Loucy (cell line): ENCODE results near the gene ABHD12B.
"Not testable (repeated sequence)": the region's sequence is repeated elsewhere in the genome, so short reads cannot be mapped to it uniquely, and the experiment has no call there.

Experiments used
- H2AFZ ChIP-seq: fragments of 200-600 bp; sonication (generic); 2 replicates; pipeline ENCODE4 v1.6.0; 2016; ENCODE audit warnings: antibody characterized with exemption, mild to moderate bottlenecking, low read length, moderate library complexity
- H3F3A ChIP-seq: fragments of 200-600 bp; 2 replicates; pipeline ENCODE4 v1.6.0; 2016; ENCODE audit warnings: antibody characterized with exemption, low read depth, mild to moderate bottlenecking
- H3K27me3 ChIP-seq: fragments of 200-600 bp; sonication (generic); 2 replicates; pipeline ENCODE4 v1.6.1; 2014; ENCODE audit warnings: low read length, mild to moderate bottlenecking; ENCODE audit not compliant: insufficient read depth, poor library complexity, severe bottlenecking
- H3K36me3 ChIP-seq: fragments of 200-600 bp; sonication (generic); 2 replicates; pipeline ENCODE4 v1.6.1; 2016; ENCODE audit warnings: low read length; ENCODE audit not compliant: insufficient read depth
- H3K4me1 ChIP-seq: fragments of 200-600 bp; sonication (generic); 2 replicates; pipeline ENCODE4 v1.5.1; 2014; ENCODE audit warnings: low read length, mild to moderate bottlenecking; ENCODE audit not compliant: insufficient read depth, poor library complexity, severe bottlenecking
- H3K4me2 ChIP-seq: fragments of 200-600 bp; sonication (generic); 2 replicates; pipeline ENCODE4 v1.6.0; 2014; ENCODE audit warnings: antibody characterized with exemption, low read length, low read depth, mild to moderate bottlenecking; ENCODE audit not compliant: poor library complexity, severe bottlenecking
- H3K4me3 ChIP-seq: fragments of 200-600 bp; sonication (generic); 2 replicates; pipeline ENCODE4 v1.5.1; 2014; ENCODE audit warnings: low read length, mild to moderate bottlenecking, mixed read lengths; ENCODE audit not compliant: poor library complexity, severe bottlenecking
- H3K79me2 ChIP-seq: fragments of 200-600 bp; sonication (generic); 2 replicates; pipeline ENCODE4 v1.6.1; 2014; ENCODE audit warnings: low read length; ENCODE audit not compliant: insufficient read depth
- H3K9ac ChIP-seq: fragments of 200-600 bp; sonication (generic); 2 replicates; pipeline ENCODE4 v1.6.0; 2014; ENCODE audit warnings: mild to moderate bottlenecking, low read depth, low read length, moderate library complexity; ENCODE audit not compliant: poor library complexity, severe bottlenecking
- H3K9me2 ChIP-seq: fragments of 200-600 bp; sonication (generic); replicated peaks from 2 replicates; pipeline ENCODE4 v1.6.1; 2016; ENCODE audit warnings: low read depth, low read length, mixed read lengths
- H3K9me3 ChIP-seq: fragments of 200-600 bp; sonication (generic); 2 replicates; pipeline ENCODE4 v1.6.1; 2014; ENCODE audit warnings: mild to moderate bottlenecking, antibody characterized with exemption, low read length, low read depth; ENCODE audit not compliant: insufficient read depth
- H4K20me1 ChIP-seq: fragments of 200-600 bp; sonication (generic); 2 replicates; pipeline ENCODE4 v1.6.0; 2014; ENCODE audit warnings: antibody characterized with exemption, low read length, mild to moderate bottlenecking; ENCODE audit not compliant: insufficient read depth, poor library complexity, severe bottlenecking
- EZH2phosphoT487 ChIP-seq: fragments of 200-600 bp; IDR thresholded peaks from 2 replicates; pipeline ENCODE4 v1.6.1; 2018; ENCODE audit warnings: antibody characterized with exemption, mild to moderate bottlenecking, moderate library complexity, borderline replicate concordance
- TF ChIP-seq, protein P1 (sequence below): fragments of 200-600 bp; sonication (generic); conservative IDR thresholded peaks from 2 replicates; pipeline ENCODE4 v1.5.1; 2014; ENCODE audit warnings: mild to moderate bottlenecking, antibody characterized with exemption, low read length

ABHD12B gene

DNA sequence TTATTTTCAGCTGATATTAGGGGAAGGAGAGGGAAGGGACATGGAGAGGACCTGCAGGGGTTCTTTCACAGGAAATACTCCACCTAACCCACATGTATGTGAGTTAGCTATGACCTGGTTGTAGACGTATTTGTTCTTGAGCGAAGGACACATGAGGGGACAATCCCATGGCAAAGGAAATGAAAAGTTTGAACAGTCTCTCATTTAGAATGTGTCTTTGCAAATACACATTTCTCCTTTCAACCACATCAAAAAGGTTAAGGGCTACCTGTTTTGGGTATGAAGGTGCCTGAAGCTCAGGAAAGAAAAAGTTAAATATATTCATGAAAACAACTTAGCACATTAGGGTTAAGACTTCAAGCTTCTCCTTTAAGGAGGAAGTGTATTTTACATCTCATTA lies 65.0 kb downstream of the ABHD12B start:
- H3F3A ChIP-seq, result no peaks in the 10 kb centered on the region

DNA sequence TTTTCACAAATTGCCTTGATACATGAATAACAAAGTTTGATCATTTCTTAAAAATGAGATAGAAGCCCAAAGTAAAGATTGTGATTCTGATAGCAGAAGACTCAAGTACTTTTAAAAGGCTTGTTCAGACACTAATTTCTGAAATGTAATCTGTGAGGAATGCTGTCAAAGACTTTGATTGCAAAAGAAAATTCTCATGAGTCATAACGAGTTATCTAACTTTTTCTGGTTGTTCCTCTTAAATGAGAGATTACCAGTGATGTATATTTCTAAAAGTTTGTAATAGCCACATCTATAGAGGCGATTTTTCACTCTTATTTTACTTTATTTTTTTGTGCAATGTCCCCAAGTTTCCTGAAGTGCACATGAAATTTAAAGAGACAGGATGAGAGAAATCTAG lies 65.5 kb downstream of the ABHD12B start:
- no peaks in the 10 kb centered on the region for H3F3A ChIP-seq
- no peaks in the 10 kb centered on the region for H3K27me3 ChIP-seq
- H3K9me2 ChIP-seq, result no peaks in the 10 kb centered on the region
- H3K79me2 ChIP-seq, result no peaks in the 10 kb centered on the region; the same call in 1 of the 2 replicates
- peak overlapping the region; percentile 27 for H3K4me2 ChIP-seq
- H4K20me1 ChIP-seq, result no peaks in the 10 kb centered on the region
- H3K9me3 ChIP-seq, result no peaks in the 10 kb centered on the region
- no peak for TF ChIP-seq EZH2phosphoT487
- H3K4me3 ChIP-seq, result no peak overlapping the region
- no peaks in the 10 kb centered on the region; the same call in 1 of the 2 replicates for H3K36me3 ChIP-seq
- no peak overlapping the region for H2AFZ ChIP-seq
- H3K9ac ChIP-seq, result no peak overlapping the region
- peaks cover 35% of the 10 kb centered on the region for H3K4me1 ChIP-seq

More for the DNA sequence above, 65.0 kb downstream of the ABHD12B start:
- no peaks in the 10 kb centered on the region for H4K20me1 ChIP-seq
- H3K4me3 ChIP-seq, result no peak overlapping the region
- peak overlapping the region; percentile 27 for H3K4me2 ChIP-seq
- H3K9me2 ChIP-seq, result no peaks in the 10 kb centered on the region
- H3K4me1 ChIP-seq, result peaks cover 39% of the 10 kb centered on the region
- TF ChIP-seq, protein P1, sequence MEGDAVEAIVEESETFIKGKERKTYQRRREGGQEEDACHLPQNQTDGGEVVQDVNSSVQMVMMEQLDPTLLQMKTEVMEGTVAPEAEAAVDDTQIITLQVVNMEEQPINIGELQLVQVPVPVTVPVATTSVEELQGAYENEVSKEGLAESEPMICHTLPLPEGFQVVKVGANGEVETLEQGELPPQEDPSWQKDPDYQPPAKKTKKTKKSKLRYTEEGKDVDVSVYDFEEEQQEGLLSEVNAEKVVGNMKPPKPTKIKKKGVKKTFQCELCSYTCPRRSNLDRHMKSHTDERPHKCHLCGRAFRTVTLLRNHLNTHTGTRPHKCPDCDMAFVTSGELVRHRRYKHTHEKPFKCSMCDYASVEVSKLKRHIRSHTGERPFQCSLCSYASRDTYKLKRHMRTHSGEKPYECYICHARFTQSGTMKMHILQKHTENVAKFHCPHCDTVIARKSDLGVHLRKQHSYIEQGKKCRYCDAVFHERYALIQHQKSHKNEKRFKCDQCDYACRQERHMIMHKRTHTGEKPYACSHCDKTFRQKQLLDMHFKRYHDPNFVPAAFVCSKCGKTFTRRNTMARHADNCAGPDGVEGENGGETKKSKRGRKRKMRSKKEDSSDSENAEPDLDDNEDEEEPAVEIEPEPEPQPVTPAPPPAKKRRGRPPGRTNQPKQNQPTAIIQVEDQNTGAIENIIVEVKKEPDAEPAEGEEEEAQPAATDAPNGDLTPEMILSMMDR, result no peak
- no peak for TF ChIP-seq EZH2phosphoT487
- H3K9me3 ChIP-seq, result no peaks in the 10 kb centered on the region
- no peaks in the 10 kb centered on the region; the same call in 1 of the 2 replicates for H3K36me3 ChIP-seq
- no peaks in the 10 kb centered on the region for H3K27me3 ChIP-seq
- H2AFZ ChIP-seq, result no peak overlapping the region
- H3K79me2 ChIP-seq, result no peaks in the 10 kb centered on the region; the same call in 1 of the 2 replicates
- H3K9ac ChIP-seq, result no peak overlapping the region

- Histone ChIP-seq H3K9me2 (no peaks in the 10 kb centered on the region), H3K27me3 (no peaks in the 10 kb centered on the region), H3K9me3 (no peaks in the 10 kb centered on the region), H3K9ac (no peak overlapping the region), H3F3A (no peaks in the 10 kb centered on the region), H4K20me1 (no peaks in the 10 kb centered on the region), H3K4me3 (no peak overlapping the region), H3K4me1 (peaks cover 30% of the 10 kb centered on the region), H3K4me2 (peak overlapping the region; percentile 27), H3K36me3 (no peaks in the 10 kb centered on the region), H2AFZ (no peak overlapping the region), H3K79me2 (no peaks in the 10 kb centered on the region; the same call in 1 of the 2 replicates)
- no peak for TF ChIP-seq EZH2phosphoT487
- TF ChIP-seq, protein P1, result no peak
These were observed 65.9 kb downstream of the ABHD12B start for GRCh38 chr14:50937800-50938199.

DNA sequence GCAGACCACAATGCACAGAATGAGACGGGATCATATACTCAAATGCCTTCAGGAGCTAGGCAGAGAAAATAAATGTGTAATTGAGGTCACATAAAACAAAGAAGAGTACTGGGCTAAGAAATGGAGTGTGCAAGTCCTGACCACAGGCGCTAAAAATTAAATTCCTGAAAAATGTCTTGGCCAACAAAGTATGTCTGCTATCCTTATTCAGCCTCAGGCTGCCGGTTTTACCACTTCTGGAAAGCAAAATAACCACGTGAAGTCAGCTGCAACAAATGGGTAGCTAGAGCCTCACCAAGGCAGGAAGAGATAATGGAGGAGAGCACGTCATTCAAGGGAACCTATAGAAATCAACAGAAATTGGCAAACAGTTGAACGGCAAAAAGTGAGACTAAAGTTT lies 69.3 kb downstream of the ABHD12B start:
- H3K27me3 ChIP-seq, result no peaks in the 10 kb centered on the region
- H3K9ac ChIP-seq, result no peak overlapping the region
- H3K4me2 ChIP-seq, result peak overlapping the region; percentile 31
- no peaks in the 10 kb centered on the region for H4K20me1 ChIP-seq
- H3K9me3 ChIP-seq, result no peaks in the 10 kb centered on the region
- H3K36me3 ChIP-seq, result no peaks in the 10 kb centered on the region
- no peaks in the 10 kb centered on the region for H3K9me2 ChIP-seq
- H3K4me3 ChIP-seq, result no peak overlapping the region
- H3K4me1 ChIP-seq, result peaks cover 31% of the 10 kb centered on the region
- no peak overlapping the region for H2AFZ ChIP-seq
- peaks cover 8% of the 10 kb centered on the region; the same call in 1 of the 2 replicates for H3K79me2 ChIP-seq
- no peaks in the 10 kb centered on the region for H3F3A ChIP-seq
- TF ChIP-seq, protein P1, result no peak
- TF ChIP-seq EZH2phosphoT487, result no peak

- Histone ChIP-seq H3K4me1 (peaks cover 28% of the 10 kb centered on the region), H3K4me2 (peak overlapping the region; percentile 93)
- H3K9ac ChIP-seq, H3F3A ChIP-seq, H3K27me3 ChIP-seq, H3K4me3 ChIP-seq, H3K9me3 ChIP-seq, H3K79me2 ChIP-seq, H2AFZ ChIP-seq, H3K9me2 ChIP-seq, H3K36me3 ChIP-seq, H4K20me1 ChIP-seq: not testable (repeated sequence)
These were observed 69.8 kb downstream of the ABHD12B start for GRCh38 chr14:50941638-50942037.
